Ovary (tissue), 9 donors: ENCODE data around the gene H2BK1. TPM values are rescaled to one million over a fixed set of nuclear protein-coding genes. Genes with fewer than 3 reads are reported as not detected.

ENCODE experiments used
- DNase-seq, 5 donors: peaks; one replicate each; pipeline ENCODE4 v3.0.0-alpha.2; 2019 to 2020
- H3K27ac ChIP-seq, 2 donors: fragments of 200-600 bp; one replicate each; pipeline versions ENCODE4 v1.5.1 to v1.8.0; 2019 to 2022
- H3K27me3 ChIP-seq: fragments of 200-600 bp; one replicate; pipeline ENCODE4 v1.8.0; 2022
- H3K36me3 ChIP-seq: fragments of 200-600 bp; sonication (generic); one replicate; pipeline ENCODE4 v1.5.1; 2019
- H3K4me1 ChIP-seq: one replicate; pipeline ENCODE4 v1.8.1; 2013; ENCODE audit warnings: mild to moderate bottlenecking, moderate library complexity; ENCODE audit not compliant: insufficient read depth
- H3K4me3 ChIP-seq: fragments of 200-600 bp; sonication (generic); one replicate; pipeline ENCODE4 v1.5.1; 2017
- H3K9me3 ChIP-seq, 2 donors: fragments of 200-600 bp in 1 of 2; sonication (generic) in 1 of 2; one replicate each; pipeline versions ENCODE4 v1.5.1 to v1.8.1; 2013 to 2019; ENCODE audit warnings: mild to moderate bottlenecking in 1 of 2, moderate library complexity in 1 of 2
- EP300 ChIP-seq: sonication (generic); formaldehyde crosslinking; IDR thresholded peaks from one replicate; pipeline ENCODE4 v1.6.1; 2017; ENCODE audit warnings: antibody characterized with exemption
- POLR2A ChIP-seq: fragments of 450-650 bp; IDR thresholded peaks from one replicate; pipeline ENCODE4 v1.6.1; 2017; ENCODE audit warnings: antibody characterized with exemption, mild to moderate bottlenecking, moderate library complexity
- WGBS, 3 donors: extraction: QIAGEN DNeasy Blood & Tissue Kit in 1 of 3; methylation state at CpG; one replicate each; pipeline versions ENCODE4 v1.1.5 to v1.1.7; 2013 to 2017; 5-methylcytosine and 5-hydroxymethylcytosine counted together
- intact Hi-C, 4 donors: fragments of 100-400 bp; cut with DNase I; formaldehyde crosslinking; loops; one replicate each; pipeline versions ENCODE4 v1.11.0 to v1.15.1; 2022 to 2023
- polyA plus RNA-seq, 2 donors: library from polyadenylated mRNA; stranded (reverse); fragments of 200-250 nt in 1 of 2; fragments of 350-450 nt in 1 of 2; fragmentation: Illumina TruSeq in 1 of 2; extraction: RNeasy Lipid Tissue Mini Kit (QIAGEN cat#74804) in 1 of 2; gene quantifications; one replicate each; pipeline ENCODE4 v1.2.3, GENCODE V29; 2013 to 2014
- total RNA-seq, 7 donors: library from RNA; depleted of rRNA in 2 of 7; stranded (reverse); fragments of >200 nt in 2 of 7; fragmentation: NEBNext Ultra II Directional in 3 of 7; extraction: Animal tissue kit (Norgen Biotek cat#: 25700) in 3 of 7; gene quantifications; one replicate each; pipeline versions ENCODE4 v1.1.0 to v1.2.4, GENCODE V29; 2016 to 2023
- TF ChIP-seq, protein P1 (sequence below), 3 donors: fragments of 450-650 bp in 2 of 3; fragments of 200-600 bp in 1 of 3; IDR thresholded peaks; one replicate each; pipeline versions ENCODE4 v1.5.1 to v1.8.0; 2016 to 2022; ENCODE audit warnings: antibody characterized with exemption in 3 of 3, mild to moderate bottlenecking in 1 of 3
- donor health status: DM: no; HTN: no; CAD: no; lungs with moderate emphysema.
- donor health status: DM: no; HTN: no; CAD: no.
- donor health status: Bipolar disorder and iron deficiency.
- donor health status: DM: yes; HTN: yes; CAD: no.
- donor health status: DM: no; HTN: no; CAD: no.
- donor health status: DM: yes; HTN: yes; CAD: no.

H2BK1 gene
- total and polyA plus RNA-seq, 9 donors: 0.36 to 1.3 (median 1.0) TPM; not detected in 5

DNA sequence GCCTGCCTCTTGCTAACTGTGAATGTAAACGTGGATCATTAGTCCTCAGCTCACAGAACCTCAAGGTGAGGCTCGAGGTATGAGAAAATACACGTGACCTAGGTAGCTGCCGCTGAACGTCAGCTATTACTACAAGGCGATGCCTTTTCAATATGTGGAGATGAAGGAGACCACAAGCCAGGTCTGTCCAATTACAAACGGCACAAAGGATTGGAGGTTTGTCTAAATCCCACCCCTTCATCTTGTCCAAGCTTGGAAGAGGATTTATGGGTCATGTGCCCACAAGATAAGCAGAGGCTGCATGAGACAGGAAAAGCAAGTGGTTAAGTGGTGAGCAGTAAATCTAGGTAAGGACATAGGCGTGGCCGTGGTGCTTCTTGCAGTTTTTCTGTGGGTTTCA lies 3.4 kb downstream of the H2BK1 start:
- intact Hi-C loops: no loop called here
- Histone ChIP-seq H3K27ac (no peak overlapping the region), H3K4me1 (no peaks in the 10 kb centered on the region), H3K9me3 (no peaks in the 10 kb centered on the region), H3K27me3 (no peaks in the 10 kb centered on the region), H3K4me3 (no peak overlapping the region), H3K36me3 (no peaks in the 10 kb centered on the region)
- WGBS, 3 donors: 40 to 47% (median 43%) methylated on average over 9 of the region's 9 CpGs
- no peak for DNase-seq
- no peak for TF ChIP-seq POLR2A
- TF ChIP-seq, protein P1, sequence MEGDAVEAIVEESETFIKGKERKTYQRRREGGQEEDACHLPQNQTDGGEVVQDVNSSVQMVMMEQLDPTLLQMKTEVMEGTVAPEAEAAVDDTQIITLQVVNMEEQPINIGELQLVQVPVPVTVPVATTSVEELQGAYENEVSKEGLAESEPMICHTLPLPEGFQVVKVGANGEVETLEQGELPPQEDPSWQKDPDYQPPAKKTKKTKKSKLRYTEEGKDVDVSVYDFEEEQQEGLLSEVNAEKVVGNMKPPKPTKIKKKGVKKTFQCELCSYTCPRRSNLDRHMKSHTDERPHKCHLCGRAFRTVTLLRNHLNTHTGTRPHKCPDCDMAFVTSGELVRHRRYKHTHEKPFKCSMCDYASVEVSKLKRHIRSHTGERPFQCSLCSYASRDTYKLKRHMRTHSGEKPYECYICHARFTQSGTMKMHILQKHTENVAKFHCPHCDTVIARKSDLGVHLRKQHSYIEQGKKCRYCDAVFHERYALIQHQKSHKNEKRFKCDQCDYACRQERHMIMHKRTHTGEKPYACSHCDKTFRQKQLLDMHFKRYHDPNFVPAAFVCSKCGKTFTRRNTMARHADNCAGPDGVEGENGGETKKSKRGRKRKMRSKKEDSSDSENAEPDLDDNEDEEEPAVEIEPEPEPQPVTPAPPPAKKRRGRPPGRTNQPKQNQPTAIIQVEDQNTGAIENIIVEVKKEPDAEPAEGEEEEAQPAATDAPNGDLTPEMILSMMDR (IDR thresholded peaks at IDR 0.05): no peak
- TF ChIP-seq EP300: no peak

DNA sequence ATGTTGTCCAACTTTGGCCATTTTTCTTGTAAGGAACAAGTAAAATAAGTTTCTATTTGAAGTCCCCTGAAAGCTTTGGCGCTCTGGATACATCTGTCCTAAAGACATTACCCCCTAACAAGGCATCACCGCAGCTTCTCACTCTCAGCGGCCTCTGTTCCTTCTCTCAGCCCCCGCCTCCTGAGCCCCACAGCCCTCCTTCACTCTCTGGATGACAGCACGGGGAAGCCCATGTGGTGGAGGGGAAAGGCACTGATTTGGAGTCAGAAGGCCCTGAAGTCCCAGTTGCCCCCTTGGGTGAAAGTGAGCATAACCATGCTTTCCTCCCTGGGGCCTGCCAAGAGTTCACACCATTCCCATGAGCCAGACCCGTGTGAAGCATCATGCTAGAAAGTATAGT lies 4.6 kb downstream of the H2BK1 start:
- DNase-seq: no peak
- WGBS, 3 donors: 63 to 64% (median 64%) methylated on average over 6 of the region's 6 CpGs
- H3K4me1 ChIP-seq: no peaks in the 10 kb centered on the region
- H3K27me3 ChIP-seq: no peaks in the 10 kb centered on the region
- intact Hi-C loops: no loop called here
- no peaks in the 10 kb centered on the region for H3K36me3 ChIP-seq
- no peak overlapping the region for H3K4me3 ChIP-seq
- TF ChIP-seq EP300 (no peak), POLR2A (no peak)
- TF ChIP-seq, protein P1 (IDR thresholded peaks at IDR 0.05): no peak
- H3K9me3 ChIP-seq: no peaks in the 10 kb centered on the region
- no peak overlapping the region for H3K27ac ChIP-seq

- H3K4me3 ChIP-seq: no peak overlapping the region
- no peaks in the 10 kb centered on the region for H3K27me3 ChIP-seq
- no peaks in the 10 kb centered on the region for H3K36me3 ChIP-seq
- intact Hi-C loops: no loop called here
- whole genome bisulfite sequencing, 3 donors: 57 to 69% (median 65%) methylated on average over 48 of the region's 48 CpGs
- H3K4me1 ChIP-seq: peaks cover 4% of the 10 kb centered on the region
- TF ChIP-seq, protein P1 (IDR thresholded peaks at IDR 0.05): no peak
- TF ChIP-seq POLR2A: no peak
- TF ChIP-seq EP300: no peak
- DNase-seq: no peak
- H3K9me3 ChIP-seq: no peaks in the 10 kb centered on the region
- no peak overlapping the region for H3K27ac ChIP-seq
These were observed 5.8 kb downstream of the H2BK1 start for GRCh38 chr7:151204383-151205032.

DNA sequence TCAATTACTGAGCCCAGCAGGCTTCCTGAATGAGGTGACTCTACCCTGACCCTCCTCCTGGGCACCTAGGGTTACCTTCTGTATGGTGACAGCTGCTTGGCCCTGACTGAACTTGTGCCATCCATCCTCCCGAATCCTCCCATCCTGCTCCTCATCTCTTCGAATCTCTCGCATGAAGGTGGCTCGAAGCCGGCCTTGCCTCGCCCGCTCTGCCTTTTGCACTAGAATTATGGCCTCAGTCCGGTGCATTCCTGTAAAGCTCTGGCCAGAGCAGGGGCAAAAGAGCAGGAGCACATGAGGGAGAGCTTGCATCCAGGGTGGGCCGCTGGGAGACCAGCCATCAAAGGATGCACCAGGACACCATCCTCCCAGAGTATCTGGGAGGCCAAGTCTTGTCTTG lies 7.5 kb downstream of the H2BK1 start:
- no peak overlapping the region for H3K27ac ChIP-seq
- H3K4me1 ChIP-seq: peaks cover 7% of the 10 kb centered on the region
- WGBS, 3 donors: 93 to 96% (median 95%) methylated on average over 9 of the region's 9 CpGs
- no peaks in the 10 kb centered on the region for H3K36me3 ChIP-seq
- intact Hi-C loops: no loop called here
- no peak for TF ChIP-seq EP300
- TF ChIP-seq POLR2A: no peak
- TF ChIP-seq, protein P1 (IDR thresholded peaks at IDR 0.05): no peak
- no peak overlapping the region for H3K4me3 ChIP-seq
- DNase-seq: no peak
- H3K27me3 ChIP-seq: no peaks in the 10 kb centered on the region
- no peaks in the 10 kb centered on the region for H3K9me3 ChIP-seq
